ENCODE data around the gene CHFR. TPM values are rescaled to one million over a fixed set of nuclear protein-coding genes. Genes with fewer than 3 reads are reported as not detected.

The CHFR gene
- total and polyA plus RNA-seq, 2 of the 4 experiments (the other 2 are of a cell fraction) = 13.4 to 35.3 TPM

DNA sequence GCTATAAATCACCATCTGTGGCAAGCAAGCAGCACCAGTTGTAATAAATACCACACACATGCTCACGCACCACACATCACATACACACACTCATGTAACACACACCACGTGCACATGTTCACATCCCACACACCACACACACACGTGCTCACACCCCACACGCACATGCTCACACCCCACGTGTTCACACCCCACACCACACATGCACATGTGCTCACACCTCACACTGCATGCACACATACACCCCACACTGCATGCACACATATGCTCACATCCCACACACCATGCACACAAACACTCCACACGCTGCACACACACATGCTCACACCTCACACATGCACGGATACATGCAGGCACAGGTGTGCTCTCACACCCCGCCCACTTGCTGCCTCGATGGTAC lies 102.8 kb downstream of the CHFR start:
- H3K79me1 ChIP-seq (ENCODE audit: low read depth in 1 of 2, low read length in 2 of 2) = peaks cover 12 to 55% of the 10 kb centered on the region in 2 experiments; a peak in 3 of 4 replicates
- H3K9me1 ChIP-seq (ENCODE audit: insufficient read depth, low read length) = peaks cover 10% of the 10 kb centered on the region
- ATAC-seq (ENCODE audit: low read depth) (no peak), DNase-seq (no peak)
- peaks cover 83% of the 10 kb centered on the region for H3K36me3 ChIP-seq (ENCODE audit: control insufficient read depth, insufficient read depth, low read length)
- no peak overlapping the region for H3K18ac ChIP-seq (ENCODE audit: low read depth, low read length)
- H3K56ac ChIP-seq (ENCODE audit: extremely low read depth, insufficient read depth, low read length) = no peak overlapping the region
- H3K9ac ChIP-seq (ENCODE audit: low read depth, low read length) = no peak overlapping the region
- no TSS peak for BruUV-seq (replicated peaks)
- no peaks in the 10 kb centered on the region for H3K4me1 ChIP-seq (ENCODE audit: control insufficient read depth, insufficient read depth, low read length)
- no peak overlapping the region for H2BK15ac ChIP-seq (ENCODE audit: low read depth, low read length)
- no peaks in the 10 kb centered on the region for H3K9me3 ChIP-seq (ENCODE audit: control insufficient read depth, insufficient read depth, low read length)
- H3K27ac ChIP-seq (ENCODE audit: insufficient read depth, low read length) = no peak overlapping the region
- H4K20me1 ChIP-seq (ENCODE audit: insufficient read depth, low read length) = peaks cover 61% of the 10 kb centered on the region
- in situ Hi-C loops (cut with MboI; ENCODE audit: low sequenced_read_pairs) (no loop called here), intact Hi-C loops (cut with micrococcal nuclease) (no loop called here), dilution Hi-C loops (cut with HindIII; ENCODE audit: low sequenced_read_pairs, unreplicated experiment) (no loop called here)
- CTCF ChIA-PET = no interaction called here
- 97% methylated on average over 9 of the region's 9 CpGs; no CpG with 5 or more reads in 1 of the 2 experiments for WGBS, 2 experiments (ENCODE audit: extremely low coverage in 2 of 2, insufficient read length in 1 of 2)
- no peak overlapping the region for H3K14ac ChIP-seq (replicated peaks; ENCODE audit: low read depth, low read length)
- TF ChIP-seq SMC3 (IDR thresholded peaks at IDR 0.05; ENCODE audit: low read depth, low read length) = no peak
- TF ChIP-seq RFX5 (IDR thresholded peaks at IDR 0.05; ENCODE audit: low read depth, low read length) = no peak
- no peak for TF ChIP-seq BHLHE40 (IDR thresholded peaks at IDR 0.05; ENCODE audit: low read depth, low read length)
- no peak for TF ChIP-seq POLR2A (IDR thresholded peaks at IDR 0.05; ENCODE audit: low read depth, low read length)
- no peak for TF ChIP-seq CEBPB (IDR thresholded peaks at IDR 0.05; ENCODE audit: low read depth, low read length)
- TF ChIP-seq CHD1 (IDR thresholded peaks at IDR 0.05; ENCODE audit: low read depth, low read length) = no peak
- TF ChIP-seq MAFK (IDR thresholded peaks at IDR 0.05; ENCODE audit: low read depth, low read length) = no peak
- no peak for TF ChIP-seq RCOR1 (IDR thresholded peaks at IDR 0.05; ENCODE audit: insufficient replicate concordance, low read length)
- TF ChIP-seq RAD21 (IDR thresholded peaks at IDR 0.05; ENCODE audit: low read length) = no peak
- TF ChIP-seq, protein P1, sequence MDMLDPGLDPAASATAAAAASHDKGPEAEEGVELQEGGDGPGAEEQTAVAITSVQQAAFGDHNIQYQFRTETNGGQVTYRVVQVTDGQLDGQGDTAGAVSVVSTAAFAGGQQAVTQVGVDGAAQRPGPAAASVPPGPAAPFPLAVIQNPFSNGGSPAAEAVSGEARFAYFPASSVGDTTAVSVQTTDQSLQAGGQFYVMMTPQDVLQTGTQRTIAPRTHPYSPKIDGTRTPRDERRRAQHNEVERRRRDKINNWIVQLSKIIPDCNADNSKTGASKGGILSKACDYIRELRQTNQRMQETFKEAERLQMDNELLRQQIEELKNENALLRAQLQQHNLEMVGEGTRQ (IDR thresholded peaks at IDR 0.05; ENCODE audit: low read depth, low read length) = no peak
- TF ChIP-seq, protein P2, sequence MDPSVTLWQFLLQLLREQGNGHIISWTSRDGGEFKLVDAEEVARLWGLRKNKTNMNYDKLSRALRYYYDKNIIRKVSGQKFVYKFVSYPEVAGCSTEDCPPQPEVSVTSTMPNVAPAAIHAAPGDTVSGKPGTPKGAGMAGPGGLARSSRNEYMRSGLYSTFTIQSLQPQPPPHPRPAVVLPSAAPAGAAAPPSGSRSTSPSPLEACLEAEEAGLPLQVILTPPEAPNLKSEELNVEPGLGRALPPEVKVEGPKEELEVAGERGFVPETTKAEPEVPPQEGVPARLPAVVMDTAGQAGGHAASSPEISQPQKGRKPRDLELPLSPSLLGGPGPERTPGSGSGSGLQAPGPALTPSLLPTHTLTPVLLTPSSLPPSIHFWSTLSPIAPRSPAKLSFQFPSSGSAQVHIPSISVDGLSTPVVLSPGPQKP (IDR thresholded peaks at IDR 0.05; ENCODE audit: borderline replicate concordance, low read depth, low read length) = no peak
- no peak for TF ChIP-seq MXI1 (IDR thresholded peaks at IDR 0.05; ENCODE audit: borderline replicate concordance, low read depth, low read length)
- no peak for TF ChIP-seq FOS (IDR thresholded peaks at IDR 0.05; ENCODE audit: low read depth, low read length)
- TF ChIP-seq NFE2L2 (IDR thresholded peaks at IDR 0.05; ENCODE audit: low read depth, low read length) = no peak
- H4K5ac ChIP-seq (ENCODE audit: low read depth, low read length) = no peak overlapping the region
- no peak overlapping the region for H2BK5ac ChIP-seq (ENCODE audit: low read depth, low read length, poor library complexity, severe bottlenecking)
- no peak overlapping the region for H2AK9ac ChIP-seq (replicated peaks; ENCODE audit: low read depth, low read length, poor library complexity)
- peak overlapping the region; percentile 48 for H2AFZ ChIP-seq (replicated peaks; ENCODE audit: low read length, poor library complexity)
- no peak overlapping the region for H3K23ac ChIP-seq (ENCODE audit: low read depth, low read length)
- H3K4me3 ChIP-seq (ENCODE audit: insufficient read depth, low read depth, low read length) = no peak overlapping the region
- no peak overlapping the region for H2BK120ac ChIP-seq (ENCODE audit: low read depth, low read length)
- H3K4ac ChIP-seq (ENCODE audit: low read depth, low read length) = no peak overlapping the region
- POLR2A ChIA-PET (ENCODE audit: unreplicated experiment) = no interaction called here
- H3K27me3 ChIP-seq (ENCODE audit: control insufficient read depth, insufficient read depth, low read length) = no peaks in the 10 kb centered on the region
- no peak overlapping the region for H4K91ac ChIP-seq (ENCODE audit: insufficient read depth, low read depth, low read length)
- H2AK5ac ChIP-seq (ENCODE audit: low read depth, low read length) = no peak overlapping the region
- no peak overlapping the region for H4K8ac ChIP-seq (ENCODE audit: low read depth in 2 of 2, low read length in 2 of 2)
- no peak overlapping the region for H3K4me2 ChIP-seq (ENCODE audit: low read depth, low read length)
- no peak overlapping the region for H2BK20ac ChIP-seq (ENCODE audit: low read depth, low read length)
